ENCODE data around the gene PRKCB.

DNA sequence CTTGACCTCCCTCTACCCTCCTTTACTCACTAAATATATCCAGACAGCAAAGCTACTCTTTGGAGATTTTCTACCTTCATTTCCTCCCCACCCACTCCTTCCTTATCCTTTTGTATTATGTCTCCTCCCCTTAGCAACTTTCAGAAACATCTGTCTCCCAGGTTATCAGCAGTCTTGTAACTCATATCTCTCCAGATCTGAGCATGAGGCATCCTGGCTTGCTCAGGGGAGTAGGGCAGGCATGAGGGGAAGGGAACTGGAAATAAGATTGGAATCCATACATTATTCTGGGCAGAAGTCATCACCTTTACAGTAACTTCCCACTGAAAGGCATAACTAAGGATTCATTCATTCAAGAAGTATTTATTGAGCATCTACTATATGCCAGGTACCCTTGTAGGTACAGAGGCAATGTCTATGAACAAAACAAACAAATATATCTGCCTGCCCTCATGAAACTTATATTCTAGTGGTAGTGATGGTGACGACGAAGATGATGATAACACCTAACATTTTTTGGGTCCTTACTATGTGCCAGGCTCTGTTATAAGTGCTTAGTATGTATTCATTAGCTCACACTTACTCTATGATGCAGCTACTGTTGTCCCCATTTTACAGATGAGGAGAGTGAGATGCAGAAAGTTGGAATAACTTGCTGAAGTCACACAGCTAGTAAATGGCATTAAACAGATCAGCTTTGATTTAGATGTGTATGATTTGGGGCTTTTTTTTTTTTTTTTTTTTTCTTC lies 296.4 kb downstream of the PRKCB start:
- TF ChIP-seq, protein P1, sequence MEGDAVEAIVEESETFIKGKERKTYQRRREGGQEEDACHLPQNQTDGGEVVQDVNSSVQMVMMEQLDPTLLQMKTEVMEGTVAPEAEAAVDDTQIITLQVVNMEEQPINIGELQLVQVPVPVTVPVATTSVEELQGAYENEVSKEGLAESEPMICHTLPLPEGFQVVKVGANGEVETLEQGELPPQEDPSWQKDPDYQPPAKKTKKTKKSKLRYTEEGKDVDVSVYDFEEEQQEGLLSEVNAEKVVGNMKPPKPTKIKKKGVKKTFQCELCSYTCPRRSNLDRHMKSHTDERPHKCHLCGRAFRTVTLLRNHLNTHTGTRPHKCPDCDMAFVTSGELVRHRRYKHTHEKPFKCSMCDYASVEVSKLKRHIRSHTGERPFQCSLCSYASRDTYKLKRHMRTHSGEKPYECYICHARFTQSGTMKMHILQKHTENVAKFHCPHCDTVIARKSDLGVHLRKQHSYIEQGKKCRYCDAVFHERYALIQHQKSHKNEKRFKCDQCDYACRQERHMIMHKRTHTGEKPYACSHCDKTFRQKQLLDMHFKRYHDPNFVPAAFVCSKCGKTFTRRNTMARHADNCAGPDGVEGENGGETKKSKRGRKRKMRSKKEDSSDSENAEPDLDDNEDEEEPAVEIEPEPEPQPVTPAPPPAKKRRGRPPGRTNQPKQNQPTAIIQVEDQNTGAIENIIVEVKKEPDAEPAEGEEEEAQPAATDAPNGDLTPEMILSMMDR (tag by site-specific recombination; IDR thresholded peaks at IDR 0.05): no peak
- TF ChIP-seq, protein P2, sequence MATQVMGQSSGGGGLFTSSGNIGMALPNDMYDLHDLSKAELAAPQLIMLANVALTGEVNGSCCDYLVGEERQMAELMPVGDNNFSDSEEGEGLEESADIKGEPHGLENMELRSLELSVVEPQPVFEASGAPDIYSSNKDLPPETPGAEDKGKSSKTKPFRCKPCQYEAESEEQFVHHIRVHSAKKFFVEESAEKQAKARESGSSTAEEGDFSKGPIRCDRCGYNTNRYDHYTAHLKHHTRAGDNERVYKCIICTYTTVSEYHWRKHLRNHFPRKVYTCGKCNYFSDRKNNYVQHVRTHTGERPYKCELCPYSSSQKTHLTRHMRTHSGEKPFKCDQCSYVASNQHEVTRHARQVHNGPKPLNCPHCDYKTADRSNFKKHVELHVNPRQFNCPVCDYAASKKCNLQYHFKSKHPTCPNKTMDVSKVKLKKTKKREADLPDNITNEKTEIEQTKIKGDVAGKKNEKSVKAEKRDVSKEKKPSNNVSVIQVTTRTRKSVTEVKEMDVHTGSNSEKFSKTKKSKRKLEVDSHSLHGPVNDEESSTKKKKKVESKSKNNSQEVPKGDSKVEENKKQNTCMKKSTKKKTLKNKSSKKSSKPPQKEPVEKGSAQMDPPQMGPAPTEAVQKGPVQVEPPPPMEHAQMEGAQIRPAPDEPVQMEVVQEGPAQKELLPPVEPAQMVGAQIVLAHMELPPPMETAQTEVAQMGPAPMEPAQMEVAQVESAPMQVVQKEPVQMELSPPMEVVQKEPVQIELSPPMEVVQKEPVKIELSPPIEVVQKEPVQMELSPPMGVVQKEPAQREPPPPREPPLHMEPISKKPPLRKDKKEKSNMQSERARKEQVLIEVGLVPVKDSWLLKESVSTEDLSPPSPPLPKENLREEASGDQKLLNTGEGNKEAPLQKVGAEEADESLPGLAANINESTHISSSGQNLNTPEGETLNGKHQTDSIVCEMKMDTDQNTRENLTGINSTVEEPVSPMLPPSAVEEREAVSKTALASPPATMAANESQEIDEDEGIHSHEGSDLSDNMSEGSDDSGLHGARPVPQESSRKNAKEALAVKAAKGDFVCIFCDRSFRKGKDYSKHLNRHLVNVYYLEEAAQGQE (tag by site-specific recombination; IDR thresholded peaks at IDR 0.05): no peak
- TF ChIP-seq YY1 (tag by site-specific recombination; IDR thresholded peaks at IDR 0.05) (no peak), ZNF677 (tag by site-specific recombination; IDR thresholded peaks at IDR 0.05) (no peak), ZBTB8A (tag by site-specific recombination; IDR thresholded peaks at IDR 0.05) (no peak), FEZF1 (tag by site-specific recombination; IDR thresholded peaks at IDR 0.05) (no peak), SP2 (tag by site-specific recombination; IDR thresholded peaks at IDR 0.05) (no peak)
- TF ChIP-seq, protein P3, sequence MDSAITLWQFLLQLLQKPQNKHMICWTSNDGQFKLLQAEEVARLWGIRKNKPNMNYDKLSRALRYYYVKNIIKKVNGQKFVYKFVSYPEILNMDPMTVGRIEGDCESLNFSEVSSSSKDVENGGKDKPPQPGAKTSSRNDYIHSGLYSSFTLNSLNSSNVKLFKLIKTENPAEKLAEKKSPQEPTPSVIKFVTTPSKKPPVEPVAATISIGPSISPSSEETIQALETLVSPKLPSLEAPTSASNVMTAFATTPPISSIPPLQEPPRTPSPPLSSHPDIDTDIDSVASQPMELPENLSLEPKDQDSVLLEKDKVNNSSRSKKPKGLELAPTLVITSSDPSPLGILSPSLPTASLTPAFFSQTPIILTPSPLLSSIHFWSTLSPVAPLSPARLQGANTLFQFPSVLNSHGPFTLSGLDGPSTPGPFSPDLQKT (IDR thresholded peaks at IDR 0.05; ENCODE audit: borderline replicate concordance, low read depth, low read length): no peak
- TF ChIP-seq, protein P4, sequence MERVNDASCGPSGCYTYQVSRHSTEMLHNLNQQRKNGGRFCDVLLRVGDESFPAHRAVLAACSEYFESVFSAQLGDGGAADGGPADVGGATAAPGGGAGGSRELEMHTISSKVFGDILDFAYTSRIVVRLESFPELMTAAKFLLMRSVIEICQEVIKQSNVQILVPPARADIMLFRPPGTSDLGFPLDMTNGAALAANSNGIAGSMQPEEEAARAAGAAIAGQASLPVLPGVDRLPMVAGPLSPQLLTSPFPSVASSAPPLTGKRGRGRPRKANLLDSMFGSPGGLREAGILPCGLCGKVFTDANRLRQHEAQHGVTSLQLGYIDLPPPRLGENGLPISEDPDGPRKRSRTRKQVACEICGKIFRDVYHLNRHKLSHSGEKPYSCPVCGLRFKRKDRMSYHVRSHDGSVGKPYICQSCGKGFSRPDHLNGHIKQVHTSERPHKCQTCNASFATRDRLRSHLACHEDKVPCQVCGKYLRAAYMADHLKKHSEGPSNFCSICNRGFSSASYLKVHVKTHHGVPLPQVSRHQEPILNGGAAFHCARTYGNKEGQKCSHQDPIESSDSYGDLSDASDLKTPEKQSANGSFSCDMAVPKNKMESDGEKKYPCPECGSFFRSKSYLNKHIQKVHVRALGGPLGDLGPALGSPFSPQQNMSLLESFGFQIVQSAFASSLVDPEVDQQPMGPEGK (tag by site-specific recombination; IDR thresholded peaks at IDR 0.05): no peak

Measured in HEK293 (cell line).